Testis (tissue), 3 donors: ENCODE measurements around the gene ZNF610. TPM values are rescaled to one million over a fixed set of nuclear protein-coding genes. Genes with fewer than 3 reads are reported as not detected.
A peak's percentile ranks its signal among the peaks of the same experiment; 100 is the strongest.

Source experiments
- DNase-seq: peaks from one replicate; pipeline ENCODE4 v3.0.0-alpha.2; 2019
- H3K27ac ChIP-seq, 2 donors: fragments of 200-600 bp; sonication (generic); one replicate each; pipeline ENCODE4 v1.5.1; 2019
- H3K27me3 ChIP-seq: fragments of 200-600 bp; sonication (generic); one replicate; pipeline ENCODE4 v1.5.1; 2019
- H3K36me3 ChIP-seq: fragments of 200-600 bp; sonication (generic); one replicate; pipeline ENCODE4 v1.5.1; 2017; ENCODE audit warnings: low read depth; ENCODE audit errors: missing control alignments
- H3K4me1 ChIP-seq: fragments of 200-600 bp; sonication (generic); one replicate; pipeline ENCODE4 v1.5.1; 2019
- H3K4me3 ChIP-seq, 2 donors: fragments of 200-600 bp; sonication (generic); one replicate each; pipeline ENCODE4 v1.5.1; 2017 to 2019
- H3K9me3 ChIP-seq: fragments of 200-600 bp; sonication (generic); one replicate; pipeline ENCODE4 v1.5.1; 2017
- POLR2A ChIP-seq: fragments of 450-650 bp; IDR thresholded peaks from one replicate; pipeline ENCODE4 v1.6.1; 2017; ENCODE audit warnings: antibody characterized with exemption, mild to moderate bottlenecking, moderate library complexity
- WGBS, 2 donors: methylation state at CpG; one replicate each; pipeline ENCODE4 v1.1.5; 2018; 5-methylcytosine and 5-hydroxymethylcytosine counted together
- intact Hi-C: fragments of 100-400 bp; cut with DNase I; formaldehyde crosslinking; loops from one replicate; pipeline ENCODE4 v1.15.1; 2023; ENCODE audit warnings: low total_unique reads
- polyA plus RNA-seq: library from polyadenylated mRNA; stranded (reverse); fragments of 350-450 nt; fragmentation: Illumina TruSeq; extraction: RNeasy Lipid Tissue Mini Kit (QIAGEN cat#74804); gene quantifications from one replicate; pipeline ENCODE4 v1.2.3, GENCODE V29; 2014; ENCODE audit warnings: low read depth, low replicate concordance; ENCODE audit not compliant: insufficient read depth
- total RNA-seq, 2 donors: library from RNA; depleted of rRNA; stranded (reverse); fragments of >200 nt; gene quantifications; one replicate each; pipeline ENCODE4 v1.2.3, GENCODE V29; 2016
- TF ChIP-seq, protein P1 (sequence below), 3 experiments: fragments of 450-650 bp in 2 of 3; fragments of 200-600 bp in 1 of 3; sonication (generic) in 1 of 3; IDR thresholded peaks; one replicate each; pipeline ENCODE4 v1.5.1; 2016 to 2019; ENCODE audit warnings: antibody characterized with exemption in 3 of 3, mild to moderate bottlenecking in 2 of 3, moderate library complexity in 1 of 3

The ZNF610 gene
- total and polyA plus RNA-seq, 3 donors from 2014 or later = 11.1 to 21.5 (median 16.6) TPM

DNA sequence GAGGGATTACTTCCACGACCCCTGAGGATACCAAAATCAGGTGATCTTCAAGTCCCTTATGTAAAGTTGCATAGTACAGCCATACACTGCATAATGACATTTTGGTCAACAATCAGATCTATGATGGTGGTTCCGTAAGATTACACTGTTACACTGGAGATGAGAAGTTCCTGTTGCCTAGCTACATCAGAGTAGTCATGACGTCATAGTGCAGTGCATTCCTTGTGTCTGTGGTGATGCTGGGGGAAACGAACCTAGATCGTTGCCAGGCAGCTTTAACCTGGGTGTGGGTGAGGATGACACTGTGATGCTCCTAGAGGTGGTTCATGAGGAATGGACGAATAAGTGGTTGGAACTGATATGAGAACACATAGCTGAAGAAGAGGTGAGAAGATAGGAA lies 9.1 kb downstream of the ZNF610 start:
- TF ChIP-seq, protein P1, sequence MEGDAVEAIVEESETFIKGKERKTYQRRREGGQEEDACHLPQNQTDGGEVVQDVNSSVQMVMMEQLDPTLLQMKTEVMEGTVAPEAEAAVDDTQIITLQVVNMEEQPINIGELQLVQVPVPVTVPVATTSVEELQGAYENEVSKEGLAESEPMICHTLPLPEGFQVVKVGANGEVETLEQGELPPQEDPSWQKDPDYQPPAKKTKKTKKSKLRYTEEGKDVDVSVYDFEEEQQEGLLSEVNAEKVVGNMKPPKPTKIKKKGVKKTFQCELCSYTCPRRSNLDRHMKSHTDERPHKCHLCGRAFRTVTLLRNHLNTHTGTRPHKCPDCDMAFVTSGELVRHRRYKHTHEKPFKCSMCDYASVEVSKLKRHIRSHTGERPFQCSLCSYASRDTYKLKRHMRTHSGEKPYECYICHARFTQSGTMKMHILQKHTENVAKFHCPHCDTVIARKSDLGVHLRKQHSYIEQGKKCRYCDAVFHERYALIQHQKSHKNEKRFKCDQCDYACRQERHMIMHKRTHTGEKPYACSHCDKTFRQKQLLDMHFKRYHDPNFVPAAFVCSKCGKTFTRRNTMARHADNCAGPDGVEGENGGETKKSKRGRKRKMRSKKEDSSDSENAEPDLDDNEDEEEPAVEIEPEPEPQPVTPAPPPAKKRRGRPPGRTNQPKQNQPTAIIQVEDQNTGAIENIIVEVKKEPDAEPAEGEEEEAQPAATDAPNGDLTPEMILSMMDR (IDR thresholded peaks at IDR 0.05) = no peak
- TF ChIP-seq POLR2A = no peak
- intact Hi-C loops = no loop called here
- Histone ChIP-seq H3K27ac (no peak overlapping the region), H3K4me3 (no peak overlapping the region), H3K27me3 (no peaks in the 10 kb centered on the region), H3K36me3 (no peaks in the 10 kb centered on the region), H3K9me3 (no peaks in the 10 kb centered on the region), H3K4me1 (no peaks in the 10 kb centered on the region)
- WGBS, 2 donors = 86% methylated on average over 6 of the region's 6 CpGs
- no peak for DNase-seq

DNA sequence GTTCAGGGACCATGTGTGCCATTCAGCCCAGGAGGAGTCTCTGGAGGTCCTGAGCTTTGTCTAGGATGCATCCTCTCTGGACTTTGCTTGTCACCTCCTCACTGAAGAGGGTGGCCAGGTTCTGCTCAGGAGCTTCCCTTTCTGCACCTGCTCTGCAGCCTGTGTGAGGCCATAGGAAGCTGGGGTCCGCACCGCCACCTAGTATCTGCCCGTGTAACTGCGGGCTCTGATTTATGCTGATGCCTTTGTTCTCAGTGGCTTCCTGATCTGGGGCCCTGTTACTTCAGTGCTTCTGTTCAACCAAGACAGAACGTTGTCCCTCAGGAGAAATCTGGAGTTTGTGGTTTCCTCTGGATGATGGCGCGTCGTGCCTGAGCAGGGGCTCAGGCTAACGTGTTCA lies 15.5 kb downstream of the ZNF610 start:
- H3K36me3 ChIP-seq = no peaks in the 10 kb centered on the region
- intact Hi-C loops = no loop called here
- no peak for DNase-seq
- no peak overlapping the region for H3K4me3 ChIP-seq
- no peaks in the 10 kb centered on the region for H3K27me3 ChIP-seq
- H3K4me1 ChIP-seq = no peaks in the 10 kb centered on the region
- H3K27ac ChIP-seq = no peak overlapping the region
- TF ChIP-seq, protein P1 (IDR thresholded peaks at IDR 0.05) = no peak
- no peak for TF ChIP-seq POLR2A
- no peaks in the 10 kb centered on the region for H3K9me3 ChIP-seq
- WGBS, 2 donors = 78 to 80% methylated on average over 8 to 9 of the region's 9 CpGs

DNA sequence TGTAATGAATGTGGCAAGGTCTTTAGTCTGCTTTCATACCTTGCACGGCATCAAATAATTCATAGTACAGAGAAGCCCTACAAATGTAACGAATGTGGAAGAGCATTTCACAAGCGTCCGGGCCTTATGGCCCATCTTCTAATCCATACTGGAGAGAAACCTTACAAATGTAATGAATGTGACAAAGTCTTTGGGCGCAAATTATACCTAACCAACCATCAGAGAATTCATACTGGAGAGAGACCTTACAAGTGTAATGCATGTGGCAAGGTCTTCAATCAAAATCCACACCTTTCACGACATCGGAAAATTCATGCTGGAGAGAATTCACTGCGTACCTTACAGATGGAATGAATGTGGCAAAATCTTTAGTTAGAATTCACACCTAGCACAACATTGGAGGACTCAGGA lies 30.4 kb downstream of the ZNF610 start:
- no peaks in the 10 kb centered on the region for H3K27me3 ChIP-seq
- H3K36me3 ChIP-seq = no peaks in the 10 kb centered on the region
- TF ChIP-seq POLR2A = no peak
- TF ChIP-seq, protein P1 (IDR thresholded peaks at IDR 0.05) = no peak
- H3K4me3 ChIP-seq = no peak overlapping the region
- no peak overlapping the region for H3K27ac ChIP-seq
- H3K4me1 ChIP-seq = peaks cover 3% of the 10 kb centered on the region
- intact Hi-C loops = no loop called here
- H3K9me3 ChIP-seq = no peaks in the 10 kb centered on the region
- WGBS, 2 donors = 94 to 97% methylated on average over 8 of the region's 8 CpGs
- DNase-seq = no peak

DNA sequence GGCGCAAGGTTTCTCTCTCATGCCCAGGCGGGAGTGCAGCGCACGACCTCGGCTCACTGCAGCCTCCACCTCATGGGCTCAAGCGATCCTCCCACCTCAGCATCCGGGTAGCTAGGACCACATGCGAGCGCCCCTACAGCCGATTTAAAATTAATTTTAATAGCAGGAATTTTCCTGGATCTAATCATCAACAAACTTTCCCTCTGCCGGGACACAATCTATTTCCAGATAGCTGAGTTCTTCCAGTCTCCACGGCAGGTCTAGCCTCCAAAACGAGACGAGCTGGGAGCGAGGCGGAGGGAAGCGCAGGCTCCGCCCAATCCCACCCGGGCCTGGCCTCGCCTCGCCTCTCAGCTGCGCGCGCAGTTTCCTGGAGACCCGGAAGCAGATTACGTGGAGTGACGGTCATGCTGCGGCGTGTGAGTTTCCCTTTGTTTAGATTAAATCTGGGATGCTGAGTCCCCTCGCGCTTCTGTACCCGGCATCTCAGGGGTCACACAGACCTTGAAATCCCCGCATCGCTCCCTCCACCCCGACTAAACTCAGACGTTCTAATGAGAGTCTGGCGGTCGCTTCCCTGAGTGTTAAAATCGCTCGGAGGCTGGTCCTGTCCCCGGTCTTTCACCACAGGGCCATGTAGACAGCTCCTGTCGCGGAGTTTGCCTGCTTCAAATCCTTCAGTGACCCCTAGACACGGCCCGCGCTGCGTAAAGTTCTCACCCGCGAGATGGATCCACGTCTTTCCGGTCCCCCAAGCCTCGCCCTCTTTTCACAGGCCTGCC lies 33.7 kb downstream of the ZNF610 start, which contains the start of gene ZNF880:
Gene ZNF880, plus strand, starts transcription at position 365 of the 782 bp plus-strand sequence. Its CDS starts 43 bp downstream, at position 408.
- Histone ChIP-seq H3K27me3 (no peaks in the 10 kb centered on the region), H3K4me3 (peak within 1 kb of the TSS; percentile 69 to 83), H3K4me1 (peaks cover 3% of the 10 kb centered on the region), H3K27ac (peak within 1 kb of the TSS; percentile 87 to 89), H3K36me3 (no peaks in the 10 kb centered on the region), H3K9me3 (no peaks in the 10 kb centered on the region)
- peak; percentile 97 for DNase-seq
- no peak for TF ChIP-seq POLR2A
- TF ChIP-seq, protein P1 (IDR thresholded peaks at IDR 0.05) = no peak
- intact Hi-C loops = no loop called here
- WGBS, 2 donors = 0 to 1% methylated on average over 42 to 52 of the region's 52 CpGs

DNA sequence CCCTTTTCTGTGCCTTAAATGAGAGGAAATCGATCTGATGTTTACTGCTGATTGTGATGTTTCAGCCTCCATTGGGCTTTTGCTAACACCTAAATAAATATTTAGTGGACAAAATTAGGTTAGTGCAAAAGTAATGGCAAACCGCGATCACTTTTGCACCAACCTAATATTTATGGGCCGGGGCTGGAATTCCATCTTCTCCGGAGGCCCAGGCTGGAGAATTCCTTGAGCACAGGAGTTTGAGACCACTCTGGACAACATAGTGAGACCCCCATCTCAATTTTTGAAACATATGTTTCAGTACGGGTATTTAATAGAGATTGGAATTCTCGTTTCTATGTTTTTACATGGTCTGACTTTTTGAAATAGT lies 34.3 kb downstream of the ZNF610 start:
- Histone ChIP-seq H3K4me1 (peaks cover 3% of the 10 kb centered on the region), H3K9me3 (no peaks in the 10 kb centered on the region), H3K36me3 (no peaks in the 10 kb centered on the region), H3K27me3 (no peaks in the 10 kb centered on the region), H3K4me3 (peak overlapping the region; percentile 69 to 83), H3K27ac (peak overlapping the region; percentile 87 to 89)
- 23% methylated on average over 7 of the region's 7 CpGs for WGBS, 2 donors
- DNase-seq = no peak
- intact Hi-C loops = no loop called here
- TF ChIP-seq, protein P1 (IDR thresholded peaks at IDR 0.05) = no peak
- TF ChIP-seq POLR2A = no peak
